Coronary artery (tissue), 2 donors: Measurements from ENCODE around the gene WSB1.

Source experiments
- DNase-seq: peaks from one replicate; pipeline ENCODE4 v3.0.0-alpha.2; 2017; ENCODE audit warnings: low spot score
- H3K27ac ChIP-seq, 2 donors: fragments of 200-600 bp; sonication (generic); one replicate each; pipeline ENCODE4 v1.5.1; 2016 to 2019
- H3K4me3 ChIP-seq: fragments of 200-600 bp; sonication (generic); 2 replicates; pipeline ENCODE4 v1.5.1; 2016; ENCODE audit warnings: mild to moderate bottlenecking, moderate library complexity
- CTCF ChIP-seq: fragments of 200-600 bp; sonication (generic); IDR thresholded peaks from one replicate; pipeline ENCODE4 v1.5.1; 2019; ENCODE audit warnings: antibody characterized with exemption

The WSB1 gene

GRCh38 chr17:27343977-27344607, 50.2 kb downstream of the WSB1 start:
- no peak for TF ChIP-seq CTCF
- H3K4me3 ChIP-seq, result no peak overlapping the region
- peak overlapping the region in 1 of 2 donors; percentile 59 for H3K27ac ChIP-seq
- DNase-seq, result no peak

GRCh38 chr17:27345141-27345904, 51.4 kb downstream of the WSB1 start:
- TF ChIP-seq CTCF, result no peak
- no peak overlapping the region for H3K4me3 ChIP-seq
- no peak overlapping the region for H3K27ac ChIP-seq
- no peak for DNase-seq

GRCh38 chr17:27346228-27346899, 52.5 kb downstream of the WSB1 start:
- no peak overlapping the region for H3K4me3 ChIP-seq
- H3K27ac ChIP-seq, result no peak overlapping the region
- no peak for DNase-seq
- no peak for TF ChIP-seq CTCF

GRCh38 chr17:27348196-27348595, 54.3 kb downstream of the WSB1 start:
- Histone ChIP-seq H3K27ac (peak overlapping the region in 1 of 2 donors; percentile 87), H3K4me3 (peak overlapping the region; percentile 67)
- TF ChIP-seq CTCF, result no peak

GRCh38 chr17:27349540-27350021, 55.7 kb downstream of the WSB1 start:
- Histone ChIP-seq H3K4me3 (peak overlapping the region; percentile 67), H3K27ac (peak overlapping the region; percentile 87)
- no peak for DNase-seq
- no peak for TF ChIP-seq CTCF

More at GRCh38 chr17:27348196-27348595, 54.3 kb downstream of the WSB1 start:
- no peak for DNase-seq

- peak overlapping the region in 1 of 2 donors; percentile 94 for H3K27ac ChIP-seq
- TF ChIP-seq CTCF, result no peak
- no peak for DNase-seq
- no peak overlapping the region for H3K4me3 ChIP-seq
Observed at GRCh38 chr17:27351759-27352158, 57.8 kb downstream of the WSB1 start.
